HG03025 (cell line): ENCODE measurements around the gene CEP250.

Source experiments
- ATAC-seq: cut with Tn5 transposase; IDR thresholded peaks from one replicate; pipeline ENCODE4 v1.9.1; 2021; ENCODE audit warnings: mild to moderate bottlenecking, moderate library complexity; ENCODE audit not compliant: unreplicated experiment, low FRiP score

Gene CEP250

GRCh38 chr20:35491823-35492222, 36.4 kb downstream of the CEP250 start:
- no peak for ATAC-seq

GRCh38 chr20:35492352-35492751, 37.0 kb downstream of the CEP250 start:
- ATAC-seq: no peak

- no peak for ATAC-seq
Observed at GRCh38 chr20:35496481-35496880, 41.1 kb downstream of the CEP250 start.

- ATAC-seq: no peak
Observed at GRCh38 chr20:35497320-35497719, 41.9 kb downstream of the CEP250 start.

GRCh38 chr20:35497780-35498189, 42.4 kb downstream of the CEP250 start:
- no peak for ATAC-seq

GRCh38 chr20:35499271-35499670, 43.9 kb downstream of the CEP250 start:
- ATAC-seq: no peak

GRCh38 chr20:35502352-35502751, 47.0 kb downstream of the CEP250 start:
- no peak for ATAC-seq

GRCh38 chr20:35503281-35503680, 47.9 kb downstream of the CEP250 start:
- ATAC-seq: no peak

GRCh38 chr20:35503841-35504561, 48.6 kb downstream of the CEP250 start:
- no peak for ATAC-seq

GRCh38 chr20:35504751-35505150, 49.4 kb downstream of the CEP250 start:
- no peak for ATAC-seq

- no peak for ATAC-seq
Observed at GRCh38 chr20:35506179-35506578, 50.8 kb downstream of the CEP250 start.

GRCh38 chr20:35506872-35507638, 51.7 kb downstream of the CEP250 start:
- ATAC-seq: no peak

GRCh38 chr20:35508493-35509218, 53.3 kb downstream of the CEP250 start:
- no peak for ATAC-seq

GRCh38 chr20:35510951-35511735, 55.7 kb downstream of the CEP250 start:
- no peak for ATAC-seq

GRCh38 chr20:35511814-35512420, 56.5 kb downstream of the CEP250 start:
- ATAC-seq: no peak

GRCh38 chr20:35514371-35514932, 59.1 kb downstream of the CEP250 start:
- ATAC-seq: no peak

GRCh38 chr20:35515341-35515740, 59.9 kb downstream of the CEP250 start:
- no peak for ATAC-seq

- no peak for ATAC-seq
Observed at GRCh38 chr20:35515949-35516645, 60.7 kb downstream of the CEP250 start.

GRCh38 chr20:35517125-35517524, 61.7 kb downstream of the CEP250 start:
- no peak for ATAC-seq
